DOHH2 (cell line): ENCODE results near the gene PDCL2.
"Not testable (repeated sequence)": the region's sequence is repeated elsewhere in the genome, so short reads cannot be mapped to it uniquely, and the experiment has no call there.

Source experiments
- H3F3A ChIP-seq: fragments of 200-600 bp; sonication (generic), shearing (Covaris generic); 2 replicates; pipeline ENCODE4 v1.6.0; 2016; ENCODE audit warnings: antibody characterized with exemption, mild to moderate bottlenecking; ENCODE audit not compliant: control insufficient read depth, insufficient read depth
- H3K27ac ChIP-seq: fragments of 200-600 bp; sonication (generic); 2 replicates; pipeline ENCODE4 v1.5.1; 2014; ENCODE audit warnings: low read depth, mild to moderate bottlenecking, low read length, moderate library complexity
- H3K27me3 ChIP-seq: fragments of 200-600 bp; sonication (generic); 2 replicates; pipeline ENCODE4 v1.6.1; 2014; ENCODE audit warnings: mild to moderate bottlenecking, low read length, mixed read lengths; ENCODE audit not compliant: control insufficient read depth
- H3K36me3 ChIP-seq: fragments of 200-600 bp; sonication (generic); 2 replicates; pipeline ENCODE4 v1.6.1; 2014; ENCODE audit warnings: mild to moderate bottlenecking, low read length, moderate library complexity, mixed read lengths; ENCODE audit not compliant: control insufficient read depth
- H3K4me1 ChIP-seq: fragments of 200-600 bp; sonication (generic); 2 replicates; pipeline ENCODE4 v1.6.1; 2014; ENCODE audit warnings: mild to moderate bottlenecking, low read length, mixed read lengths; ENCODE audit not compliant: control insufficient read depth
- H3K4me2 ChIP-seq: fragments of 200-600 bp; sonication (generic); 2 replicates; pipeline ENCODE4 v1.6.0; 2014; ENCODE audit warnings: mild to moderate bottlenecking, low read length, moderate library complexity
- H3K4me3 ChIP-seq: fragments of 200-600 bp; sonication (generic); 2 replicates; pipeline ENCODE4 v1.5.1; 2014; ENCODE audit warnings: mild to moderate bottlenecking, low read length, mixed read lengths
- H3K79me2 ChIP-seq: fragments of 200-600 bp; sonication (generic); 2 replicates; pipeline ENCODE4 v1.6.1; 2014; ENCODE audit warnings: mild to moderate bottlenecking, low read length, mixed read lengths; ENCODE audit not compliant: control insufficient read depth
- H3K9me2 ChIP-seq: fragments of 200-600 bp; sonication (generic); replicated peaks from 2 replicates; pipeline ENCODE4 v1.6.1; 2014; ENCODE audit warnings: mild to moderate bottlenecking, low read length, mixed read lengths; ENCODE audit not compliant: control insufficient read depth
- H3K9me3 ChIP-seq: fragments of 200-600 bp; sonication (generic); 2 replicates; pipeline ENCODE4 v1.6.1; 2014; ENCODE audit warnings: antibody characterized with exemption, low read length, mixed read lengths; ENCODE audit not compliant: control insufficient read depth, insufficient read depth
- H4K20me1 ChIP-seq: fragments of 200-600 bp; sonication (generic); 2 replicates; pipeline ENCODE4 v1.6.0; 2014; ENCODE audit warnings: low read depth, mild to moderate bottlenecking, antibody characterized with exemption, low read length, moderate library complexity; ENCODE audit not compliant: control insufficient read depth, insufficient read depth
- EZH2phosphoT487 ChIP-seq: fragments of 200-600 bp; sonication (generic); IDR thresholded peaks from 2 replicates; pipeline ENCODE4 v1.6.1; 2017; ENCODE audit warnings: borderline replicate concordance, mild to moderate bottlenecking, antibody characterized with exemption, low read length, moderate library complexity, mixed read lengths
- TF ChIP-seq, protein P1 (sequence below): fragments of 200-600 bp; sonication (generic); IDR thresholded peaks from one replicate; pipeline ENCODE4 v1.5.1; 2014; ENCODE audit warnings: antibody characterized with exemption, mild to moderate bottlenecking, low read depth, low read length; ENCODE audit not compliant: poor library complexity, severe bottlenecking

Gene PDCL2

DNA sequence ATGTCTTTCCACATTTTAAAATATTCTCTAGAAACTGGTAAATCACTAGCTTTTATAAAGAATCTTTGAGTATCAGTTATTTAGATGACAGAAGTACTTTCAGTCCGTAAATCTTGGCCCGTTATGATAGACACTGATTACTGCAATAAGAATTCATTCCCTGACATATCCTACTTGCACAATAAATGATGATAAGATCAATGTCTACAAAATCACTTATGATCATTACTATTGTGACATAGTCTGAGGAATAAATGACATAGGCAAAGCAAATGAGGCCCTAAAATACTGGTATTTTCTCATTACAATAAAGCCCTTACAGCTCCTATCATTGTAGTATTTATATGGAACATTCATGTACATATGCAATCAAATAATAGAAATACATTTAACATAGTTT is 6.6 kb upstream of the PDCL2 start:
- Histone ChIP-seq H3K27ac (no peak overlapping the region), H3K4me2 (no peak overlapping the region), H3K27me3 (no peaks in the 10 kb centered on the region), H3K4me1 (no peaks in the 10 kb centered on the region), H3K9me3 (no peaks in the 10 kb centered on the region), H3F3A (no peaks in the 10 kb centered on the region), H4K20me1 (no peaks in the 10 kb centered on the region), H3K36me3 (no peaks in the 10 kb centered on the region), H3K4me3 (no peak overlapping the region), H3K79me2 (no peaks in the 10 kb centered on the region), H3K9me2 (no peaks in the 10 kb centered on the region)
- TF ChIP-seq EZH2phosphoT487, result no peak
- TF ChIP-seq, protein P1, sequence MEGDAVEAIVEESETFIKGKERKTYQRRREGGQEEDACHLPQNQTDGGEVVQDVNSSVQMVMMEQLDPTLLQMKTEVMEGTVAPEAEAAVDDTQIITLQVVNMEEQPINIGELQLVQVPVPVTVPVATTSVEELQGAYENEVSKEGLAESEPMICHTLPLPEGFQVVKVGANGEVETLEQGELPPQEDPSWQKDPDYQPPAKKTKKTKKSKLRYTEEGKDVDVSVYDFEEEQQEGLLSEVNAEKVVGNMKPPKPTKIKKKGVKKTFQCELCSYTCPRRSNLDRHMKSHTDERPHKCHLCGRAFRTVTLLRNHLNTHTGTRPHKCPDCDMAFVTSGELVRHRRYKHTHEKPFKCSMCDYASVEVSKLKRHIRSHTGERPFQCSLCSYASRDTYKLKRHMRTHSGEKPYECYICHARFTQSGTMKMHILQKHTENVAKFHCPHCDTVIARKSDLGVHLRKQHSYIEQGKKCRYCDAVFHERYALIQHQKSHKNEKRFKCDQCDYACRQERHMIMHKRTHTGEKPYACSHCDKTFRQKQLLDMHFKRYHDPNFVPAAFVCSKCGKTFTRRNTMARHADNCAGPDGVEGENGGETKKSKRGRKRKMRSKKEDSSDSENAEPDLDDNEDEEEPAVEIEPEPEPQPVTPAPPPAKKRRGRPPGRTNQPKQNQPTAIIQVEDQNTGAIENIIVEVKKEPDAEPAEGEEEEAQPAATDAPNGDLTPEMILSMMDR, result no peak

DNA sequence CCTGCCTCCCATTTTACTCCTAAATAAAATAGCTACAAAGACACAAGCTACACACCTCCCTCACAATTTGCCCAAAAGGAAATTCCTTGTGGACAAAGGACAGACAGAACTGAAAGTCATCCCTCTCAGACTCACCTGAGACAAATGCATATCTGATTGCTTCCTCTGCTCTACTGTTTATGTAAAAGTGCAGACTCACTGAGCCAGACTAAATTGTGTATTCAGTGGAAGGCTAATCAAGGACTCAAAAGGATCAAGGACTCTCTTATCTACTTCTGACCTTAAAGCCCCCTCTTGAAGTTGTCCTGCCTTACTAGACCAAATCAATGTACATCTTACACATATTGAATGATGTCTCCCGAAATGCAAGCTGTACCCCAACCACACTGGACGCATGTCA is 3.9 kb downstream of the PDCL2 start:
- Histone ChIP-seq H3K9me3 (no peaks in the 10 kb centered on the region), H3K27ac (no peak overlapping the region), H3F3A (no peaks in the 10 kb centered on the region), H3K4me2 (no peak overlapping the region), H4K20me1 (no peaks in the 10 kb centered on the region), H3K27me3 (no peaks in the 10 kb centered on the region), H3K36me3 (no peaks in the 10 kb centered on the region), H3K4me1 (no peaks in the 10 kb centered on the region), H3K4me3 (no peak overlapping the region), H3K79me2 (no peaks in the 10 kb centered on the region), H3K9me2 (no peaks in the 10 kb centered on the region)
- no peak for TF ChIP-seq EZH2phosphoT487
- TF ChIP-seq, protein P1, result no peak

DNA sequence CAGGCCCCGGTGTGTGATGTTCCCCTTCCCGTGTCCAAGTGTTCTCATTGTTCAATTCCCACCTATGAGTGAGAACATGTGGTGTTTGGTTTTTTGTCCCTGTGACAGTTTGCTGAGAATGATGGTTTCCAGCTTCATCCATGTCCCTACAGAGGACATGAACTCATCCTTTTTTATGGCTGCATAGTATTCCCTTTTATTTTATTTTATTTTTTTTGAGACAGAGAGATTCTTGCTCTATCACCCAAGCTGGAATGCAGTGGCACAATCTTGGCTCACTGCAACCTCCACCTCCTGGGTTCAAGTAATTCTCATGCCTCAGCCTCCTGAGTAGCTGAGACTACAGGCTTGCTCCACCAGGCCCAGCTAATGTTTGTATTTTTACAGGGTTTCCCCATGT is 9.3 kb downstream of the PDCL2 start:
- not testable (repeated sequence) for H3K27ac ChIP-seq, H3K27me3 ChIP-seq, H3F3A ChIP-seq, H3K4me2 ChIP-seq, H3K4me1 ChIP-seq, H3K4me3 ChIP-seq, H4K20me1 ChIP-seq, H3K9me2 ChIP-seq, H3K36me3 ChIP-seq, H3K9me3 ChIP-seq, H3K79me2 ChIP-seq

DNA sequence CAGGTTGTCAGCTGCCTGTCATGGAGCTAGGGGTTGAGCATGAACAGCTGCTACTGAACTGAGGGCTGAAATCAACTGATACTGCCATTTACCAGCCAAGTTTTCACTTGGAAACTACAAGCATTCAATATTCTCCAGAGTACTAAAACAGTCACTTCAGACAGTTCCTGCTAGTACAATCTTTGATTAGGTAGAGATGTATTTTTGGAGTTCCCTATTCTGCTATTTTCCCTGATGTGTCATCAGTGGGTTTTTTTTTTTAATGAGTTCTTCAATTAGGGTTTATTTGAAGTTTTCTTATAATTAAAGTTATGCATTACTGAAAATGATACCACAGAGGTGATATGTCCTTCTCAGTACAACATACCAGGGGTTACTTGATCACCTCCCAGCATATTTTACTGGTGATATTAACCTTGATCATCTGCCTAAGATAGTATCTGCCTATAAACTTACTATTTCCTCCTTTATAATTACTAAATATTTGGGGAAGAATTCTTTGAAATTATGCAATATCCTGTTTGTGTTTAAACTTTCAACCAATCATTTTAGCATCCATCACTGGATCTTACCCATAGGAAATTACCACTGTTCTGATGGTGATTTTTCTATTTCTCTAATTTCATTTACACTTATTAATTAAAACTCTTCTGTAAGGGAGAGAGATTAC is 13.6 kb downstream of the PDCL2 start:
- TF ChIP-seq, protein P1, result no peak
- TF ChIP-seq EZH2phosphoT487, result no peak
- Histone ChIP-seq H3K4me2 (no peak overlapping the region), H3K4me3 (no peak overlapping the region), H3K27me3 (no peaks in the 10 kb centered on the region), H3K36me3 (no peaks in the 10 kb centered on the region), H3K9me3 (no peaks in the 10 kb centered on the region), H3F3A (no peaks in the 10 kb centered on the region), H4K20me1 (no peaks in the 10 kb centered on the region), H3K27ac (no peak overlapping the region), H3K9me2 (no peaks in the 10 kb centered on the region), H3K4me1 (peaks cover 4% of the 10 kb centered on the region; the same call in 1 of the 2 replicates), H3K79me2 (no peaks in the 10 kb centered on the region)
